Astrocyte (in vitro differentiated cells and primary cell): ENCODE results near the gene WDR41.

Experiments
- CTCF ChIP-seq: IDR thresholded peaks from 2 replicates; pipeline ENCODE4 v1.5.1; 2011; ENCODE audit warnings: low read depth, mild to moderate bottlenecking, inconsistent platforms, low read length, moderate library complexity; ENCODE audit not compliant: insufficient read depth
- EZH2 ChIP-seq: IDR thresholded peaks from 2 replicates; pipeline ENCODE4 v1.6.1; 2012; ENCODE audit warnings: mild to moderate bottlenecking, low read length, inconsistent platforms; ENCODE audit not compliant: insufficient read depth

GRCh38 chr5:77449981-77450380 lies 42.1 kb downstream of the WDR41 start:
- TF ChIP-seq CTCF (no peak), EZH2 (no peak)
